Endothelial cell of umbilical vein (primary cell): ENCODE results near the gene MTAP. TPM values are rescaled to one million over a fixed set of nuclear protein-coding genes. Genes with fewer than 3 reads are reported as not detected.

ENCODE experiments used
- BruUV-seq: library from RNA; stranded (reverse); fragments of 400-500 nt; replicated peaks from 2 replicates; lab custom pipeline; 2021; lab: Mats Ljungman, UMichigan
- CTCF ChIA-PET: fragments of 300-600, 350-600 bp; sonication (Branson Sonifier 250); formaldehyde crosslinking; loops from one replicate; lab custom pipeline; 2021; ENCODE audit warnings: antibody characterized with exemption, inconsistent platforms; lab: Charles Lee
- POLR2A ChIA-PET: fragments of 300-600, 350-600 bp; sonication (Branson Sonifier 250); formaldehyde crosslinking; loops from one replicate; lab custom pipeline; 2021; ENCODE audit warnings: antibody characterized with exemption, inconsistent platforms; lab: Charles Lee
- DNase-seq: peaks from one replicate; pipeline ENCODE4 v3.0.0-alpha.2; 2011; ENCODE audit warnings: low read depth, low spot score
- FAIRE-seq: peaks from 2 replicates; lab custom pipeline; 2011; peaks lifted over from hg19 to GRCh38; lab: Jason Lieb, UNC
- H2AFZ ChIP-seq: 2 replicates; pipeline ENCODE4 v1.6.0; 2012; ENCODE audit warnings: low read depth, low read length, control low read depth, inconsistent platforms
- H3K27ac ChIP-seq: 2 replicates; pipeline ENCODE4 v1.5.1; 2011; ENCODE audit warnings: low read depth, mild to moderate bottlenecking, control low read depth, low read length, moderate library complexity; ENCODE audit not compliant: insufficient read depth
- H3K27me3 ChIP-seq, 2 experiments: 2 replicates each; pipeline versions ENCODE4 v1.6.0 to v1.6.1; 2011; ENCODE audit warnings: low read length in 2 of 2, mixed read lengths in 1 of 2; ENCODE audit not compliant: control insufficient read depth in 2 of 2, insufficient read depth in 2 of 2
- H3K36me3 ChIP-seq, 2 experiments: 2 replicates in 1 of 2; 3 replicates in 1 of 2; pipeline ENCODE4 v1.5.1; 2011; ENCODE audit warnings: low read length in 2 of 2, mild to moderate bottlenecking in 1 of 2, moderate library complexity in 1 of 2; ENCODE audit not compliant: control insufficient read depth in 2 of 2, insufficient read depth in 2 of 2; ENCODE audit errors: extremely low read depth in 1 of 2
- H3K4me1 ChIP-seq: 3 replicates; pipeline ENCODE4 v1.5.1; 2011; ENCODE audit warnings: mild to moderate bottlenecking, low read length; ENCODE audit not compliant: control insufficient read depth, insufficient read depth; ENCODE audit errors: extremely low read depth
- H3K4me2 ChIP-seq: 2 replicates; pipeline ENCODE4 v1.6.1; 2011; ENCODE audit warnings: low read length, control low read depth, mixed read lengths; ENCODE audit not compliant: insufficient read depth
- H3K4me3 ChIP-seq, 3 experiments: fragments of 200-600 bp in 1 of 3; sonication (generic), shearing (Covaris generic) in 1 of 3; replicated peaks in 1 of 3; 2 replicates each; pipeline ENCODE4 v1.5.1; 2011 to 2016; ENCODE audit warnings: control low read depth in 3 of 3, low read length in 3 of 3, mild to moderate bottlenecking in 2 of 3, inconsistent platforms in 1 of 3, low read depth in 1 of 3, moderate library complexity in 1 of 3; ENCODE audit not compliant: insufficient read depth in 1 of 3
- H3K79me2 ChIP-seq: 2 replicates; pipeline ENCODE4 v1.6.0; 2012; ENCODE audit warnings: low read length, inconsistent platforms; ENCODE audit not compliant: control insufficient read depth, insufficient read depth
- H3K9ac ChIP-seq: replicated peaks from 2 replicates; pipeline ENCODE3; 2011; ENCODE audit warnings: low read length, control low read depth; ENCODE audit not compliant: insufficient read depth; ENCODE audit errors: extremely low read depth
- H3K9me1 ChIP-seq: replicated peaks from 3 replicates; pipeline ENCODE4 v1.6.0; 2011; ENCODE audit warnings: mild to moderate bottlenecking, low read length; ENCODE audit not compliant: control insufficient read depth, insufficient read depth; ENCODE audit errors: extremely low read depth
- H3K9me3 ChIP-seq: replicated peaks from 2 replicates; pipeline ENCODE4 v1.5.1; 2012; ENCODE audit warnings: low read length, inconsistent platforms; ENCODE audit not compliant: control insufficient read depth, insufficient read depth
- H4K20me1 ChIP-seq: replicated peaks from 2 replicates; pipeline ENCODE3; 2011; ENCODE audit warnings: mild to moderate bottlenecking, low read length; ENCODE audit not compliant: control insufficient read depth, insufficient read depth; ENCODE audit errors: extremely low read depth
- CTCF ChIP-seq, 2 donors: IDR thresholded peaks; 1 replicate in 1 of 2; 2 replicates in 1 of 2; pipeline ENCODE4 v1.5.1; 2011; ENCODE audit warnings: low read length in 2 of 2, mild to moderate bottlenecking in 2 of 2, moderate library complexity in 2 of 2, control low read depth in 1 of 2, inconsistent platforms in 1 of 2, low read depth in 1 of 2; ENCODE audit not compliant: insufficient read depth in 1 of 2; ENCODE audit errors: extremely low read depth in 1 of 2
- EZH2 ChIP-seq: IDR thresholded peaks from 2 replicates; pipeline ENCODE4 v1.6.1; 2012; ENCODE audit warnings: borderline replicate concordance, low read depth, mild to moderate bottlenecking, moderate library complexity, low read length, inconsistent platforms; ENCODE audit not compliant: severe bottlenecking
- FOS ChIP-seq: IDR thresholded peaks from 2 replicates; pipeline ENCODE4 v1.6.1; 2011; ENCODE audit warnings: mild to moderate bottlenecking, low read length, moderate library complexity, borderline replicate concordance; ENCODE audit not compliant: insufficient read depth
- GATA2 ChIP-seq: IDR thresholded peaks from 2 replicates; pipeline ENCODE4 v1.7.0; 2011; ENCODE audit warnings: low read depth, mild to moderate bottlenecking, moderate library complexity, mixed read lengths, low read length; ENCODE audit not compliant: insufficient read length, insufficient read depth
- JUN ChIP-seq: IDR thresholded peaks from 2 replicates; pipeline ENCODE4 v1.6.1; 2011; ENCODE audit warnings: borderline replicate concordance, low read depth; ENCODE audit not compliant: insufficient read length, insufficient read depth
- MYC ChIP-seq: IDR thresholded peaks from one replicate; pipeline ENCODE4 v1.6.1; 2011; ENCODE audit warnings: mild to moderate bottlenecking, low read depth, low read length
- POLR2A ChIP-seq: IDR thresholded peaks from 2 replicates; pipeline ENCODE4 v1.6.1; 2012; ENCODE audit warnings: low read depth, mild to moderate bottlenecking, control low read depth, low read length
- POLR2AphosphoS5 ChIP-seq: IDR thresholded peaks from 2 replicates; pipeline ENCODE4 v1.6.1; 2012; ENCODE audit warnings: low read depth, mild to moderate bottlenecking, control low read depth, low read length, moderate library complexity; ENCODE audit not compliant: insufficient read depth
- dilution Hi-C: fragments of 300-500 bp; cut with MboI; formaldehyde crosslinking; loops from one replicate; pipeline ENCODE4 v1.15.0; 2019; ENCODE audit warnings: low sequenced_read_pairs; ENCODE audit not compliant: extremely low pct_ligation_motif_present
- intact Hi-C: fragments of 100-400 bp; cut with micrococcal nuclease; formaldehyde crosslinking; loops from one replicate; pipeline ENCODE4 v1.10.0; 2022
- polyA plus RNA-seq, 4 experiments: library from polyadenylated mRNA; depleted of rRNA in 3 of 4; stranded (reverse) in 3 of 4; unstranded in 1 of 4; fragments of >200 nt; gene quantifications; 2 replicates each; pipeline versions ENCODE4 v1.2.1 to v1.2.3, GENCODE V29; 2011 to 2012; ENCODE audit warnings: missing spikeins in 1 of 4
- total RNA-seq: library from RNA; stranded (reverse); gene quantifications from 2 replicates; pipeline ENCODE4 v1.2.3, GENCODE V29; 2021
- TF ChIP-seq, protein P1 (sequence below): IDR thresholded peaks from 2 replicates; pipeline ENCODE4 v1.6.1; 2011; ENCODE audit not compliant: insufficient read depth, insufficient read length

The MTAP gene
- total and polyA plus RNA-seq, 2 donors (not counting 3 experiments of a cell fraction or from before 2014, with no cell fraction given): 11.3 to 55.1 TPM

DNA sequence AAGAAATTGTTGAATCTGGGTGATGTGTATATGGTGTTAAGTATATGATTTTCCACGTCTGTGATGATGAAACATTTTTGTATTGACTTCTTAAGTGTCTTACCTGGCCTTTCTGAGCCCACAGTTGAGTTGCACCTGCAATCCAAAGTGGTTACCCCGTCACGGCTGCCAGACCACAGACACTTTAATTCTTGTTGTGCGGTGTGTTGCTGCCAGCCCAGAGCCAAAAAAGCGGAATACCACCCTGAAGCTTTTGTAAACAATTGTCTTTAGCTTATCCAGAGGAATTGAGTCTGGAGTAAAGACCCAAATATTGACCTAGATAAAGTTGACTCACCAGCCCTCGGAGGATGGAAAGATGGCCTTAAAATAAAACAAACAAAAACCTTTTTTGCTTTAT lies 35.1 kb downstream of the MTAP start:
- Histone ChIP-seq H3K9ac (no peak overlapping the region), H3K27ac (peak overlapping the region; percentile 95), H3K4me3 (no peak overlapping the region), H3K4me2 (peak overlapping the region; percentile 56), H2AFZ (no peak overlapping the region), H3K4me1 (peaks cover 31% of the 10 kb centered on the region), H3K36me3 (peaks cover 4 to 9% of the 10 kb centered on the region in 2 experiments), H3K79me2 (no peaks in the 10 kb centered on the region), H3K9me1 (no peaks in the 10 kb centered on the region), H3K27me3 (no peaks in the 10 kb centered on the region), H4K20me1 (no peaks in the 10 kb centered on the region), H3K9me3 (no peaks in the 10 kb centered on the region)
- FAIRE-seq (no peak), DNase-seq (no peak)
- POLR2A ChIA-PET: no interaction called here
- BruUV-seq: no TSS peak
- CTCF ChIA-PET: interaction anchor here (1.2 to 2.9 kb wide), 4 partner anchors 10 to 171 kb away, joined by 3 to 18 read pairs (median 4); partner anchors contain the start of gene CDKN2B
- dilution Hi-C loops: no loop called here
- TF ChIP-seq FOS (no peak), GATA2 (no peak), CTCF (IDR thresholded peaks at IDR 0.05; ENCODE audit: extremely low read depth in 1 of 2, insufficient read depth in 1 of 2, low read depth in 1 of 2, low read length in 2 of 2) (no peak), EZH2 (no peak), MYC (no peak), POLR2AphosphoS5 (no peak), POLR2A (no peak), JUN (no peak)
- TF ChIP-seq, protein P1, sequence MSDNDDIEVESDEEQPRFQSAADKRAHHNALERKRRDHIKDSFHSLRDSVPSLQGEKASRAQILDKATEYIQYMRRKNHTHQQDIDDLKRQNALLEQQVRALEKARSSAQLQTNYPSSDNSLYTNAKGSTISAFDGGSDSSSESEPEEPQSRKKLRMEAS: no peak
- intact Hi-C loops: loop anchor here (2.0 kb wide), 1 partner anchor 81 kb away; no protein-coding TSS in a partner anchor
